Activated CD4-positive, alpha-beta T cell treated with anti-CD3 and anti-CD28 coated beads, Interleukin-2, amount 50 U/mL, for 16 hours (primary cell): Measurements from ENCODE around the gene CCDC201.
A peak's percentile ranks its signal among the peaks of the same experiment; 100 is the strongest.

ENCODE experiments used
- DNase-seq: peaks from one replicate; pipeline ENCODE4 v3.0.0-alpha.2; 2020

CCDC201 gene, protein sequence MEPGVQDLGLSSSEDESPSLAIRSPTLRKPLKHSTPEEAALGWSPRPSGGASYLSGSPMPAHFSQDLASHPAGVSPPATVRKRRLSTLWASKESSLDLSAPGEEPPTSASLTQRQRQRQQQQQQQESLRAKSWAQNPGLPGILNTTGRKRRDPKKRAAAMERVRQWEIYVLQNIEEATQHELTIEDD

DNA sequence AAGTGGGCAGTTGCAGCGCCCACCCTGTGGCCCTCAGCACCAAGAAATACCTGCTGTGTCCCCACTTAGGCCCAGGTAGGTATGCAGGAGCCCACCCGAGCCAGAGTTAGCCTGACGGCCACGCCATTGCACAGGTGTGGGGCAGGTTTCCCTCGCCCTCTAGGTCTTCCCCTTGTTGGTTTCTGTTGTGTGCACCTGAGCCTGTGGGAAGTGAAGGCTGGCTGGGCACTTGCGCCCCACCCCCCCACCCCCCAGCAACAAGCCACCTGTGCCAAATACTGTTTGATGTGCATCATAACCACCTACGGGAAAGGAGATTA lies at the start of gene CCDC201:
TSS of gene CCDC201 (minus strand) at position 48 of the 320 bp plus-strand sequence. CDS start 75 bp downstream, outside the sequence.
- DNase-seq, result no peak

DNA sequence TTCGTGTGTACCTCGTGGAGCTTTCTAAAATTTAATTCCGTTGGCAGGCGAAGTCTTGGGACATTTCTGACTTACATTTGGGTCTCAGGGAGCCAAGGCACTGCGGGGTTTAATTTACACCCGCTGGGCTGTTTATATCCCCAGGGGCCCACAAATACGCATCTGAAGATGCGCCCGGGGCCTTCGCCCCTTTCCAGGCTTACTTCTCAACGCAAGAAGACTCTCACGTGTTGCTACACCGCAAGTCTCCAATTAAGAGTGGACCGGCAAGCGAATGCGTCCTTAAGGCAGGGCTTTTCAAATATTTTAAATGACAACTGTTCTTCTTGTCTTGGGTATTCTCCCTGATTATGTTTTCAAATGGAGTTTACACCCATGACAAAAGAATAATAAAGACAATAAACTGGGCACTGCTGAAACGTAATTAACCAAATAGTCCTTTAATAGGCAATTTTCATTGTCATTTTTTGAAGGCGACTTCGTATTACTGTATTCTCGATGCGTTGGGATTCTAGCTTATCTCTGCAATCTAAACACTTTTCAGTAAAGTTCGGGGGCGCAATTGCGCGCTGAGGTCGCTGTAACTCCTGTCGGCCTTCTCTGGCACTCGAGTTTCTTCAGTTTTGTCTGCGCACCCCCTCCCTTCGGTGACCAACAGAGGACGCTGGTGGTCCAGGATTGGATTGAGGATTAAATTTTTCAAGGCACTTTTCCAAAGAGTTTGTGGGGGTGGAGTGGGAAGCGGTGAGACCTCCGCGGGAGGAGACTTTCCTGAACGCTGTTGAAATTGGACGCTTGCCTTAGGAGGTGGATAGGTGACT lies 49.0 kb upstream of the CCDC201 start:
- DNase-seq, result peak; percentile 19

DNA sequence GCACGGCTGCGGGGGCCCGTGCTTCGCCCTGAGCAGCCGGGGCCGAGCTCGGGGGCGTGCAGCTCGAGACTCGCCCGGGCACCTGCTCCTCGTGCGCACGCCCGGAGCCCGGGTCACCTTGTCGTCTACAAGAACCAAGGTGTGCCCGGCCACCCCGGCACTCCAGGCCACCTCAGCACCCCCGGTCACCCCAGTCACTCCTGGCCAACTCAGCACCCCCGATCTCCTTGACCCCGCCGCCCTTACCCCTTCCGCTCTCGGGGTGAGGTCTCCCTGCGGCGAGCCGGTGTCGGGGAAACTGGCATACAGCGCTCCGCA lies 48.5 kb upstream of the CCDC201 start:
- DNase-seq, result no peak

DNA sequence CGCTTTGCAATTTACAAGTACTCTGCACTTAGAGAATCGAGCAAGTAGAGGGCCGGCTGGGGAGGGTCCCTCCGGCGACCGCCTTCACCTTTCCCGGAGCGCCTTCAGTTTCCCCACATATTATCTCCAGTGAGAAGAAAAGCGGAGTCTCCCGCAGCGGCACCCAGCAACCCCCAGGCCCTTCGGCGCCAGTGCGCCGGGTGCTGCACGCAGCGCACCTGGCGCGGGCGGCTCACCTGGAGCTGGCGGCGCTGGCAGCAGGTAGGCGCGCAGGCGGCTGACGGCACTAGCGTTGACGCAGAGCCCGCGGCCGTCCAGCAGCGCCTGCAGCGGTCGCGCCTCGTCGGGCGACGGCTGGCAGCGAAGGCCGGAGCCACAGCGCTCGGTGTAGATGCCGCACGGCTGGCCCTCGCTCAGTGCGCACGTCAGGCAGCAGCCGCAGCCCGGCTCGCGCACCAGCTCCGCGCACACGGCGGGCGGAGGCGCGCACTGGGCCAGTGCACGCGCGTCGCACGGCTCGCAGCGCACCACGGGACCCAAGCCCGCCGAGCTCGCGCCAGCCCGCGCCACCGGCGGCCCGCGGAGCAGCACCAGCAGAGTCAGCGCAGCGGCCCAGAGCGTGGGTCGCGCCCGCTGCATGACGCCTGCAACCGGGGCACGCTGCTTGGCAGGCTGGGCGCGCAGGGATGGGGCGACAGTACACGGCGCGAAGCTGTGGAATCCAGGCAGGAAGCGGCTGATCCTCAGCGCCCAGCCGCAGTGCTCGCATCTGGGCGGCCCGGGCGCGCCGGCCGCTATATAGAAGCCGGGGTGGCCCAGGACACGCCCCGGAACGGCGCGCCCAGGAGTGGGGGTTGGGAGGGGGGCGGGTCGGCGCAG lies 47.9 kb upstream of the CCDC201 start, which contains the start of gene IGFBP3:
TSS of gene IGFBP3 (minus strand) at position 771 of the 879 bp plus-strand sequence. CDS start at position 639, 132 bp downstream.
- peak; percentile 5 for DNase-seq

DNA sequence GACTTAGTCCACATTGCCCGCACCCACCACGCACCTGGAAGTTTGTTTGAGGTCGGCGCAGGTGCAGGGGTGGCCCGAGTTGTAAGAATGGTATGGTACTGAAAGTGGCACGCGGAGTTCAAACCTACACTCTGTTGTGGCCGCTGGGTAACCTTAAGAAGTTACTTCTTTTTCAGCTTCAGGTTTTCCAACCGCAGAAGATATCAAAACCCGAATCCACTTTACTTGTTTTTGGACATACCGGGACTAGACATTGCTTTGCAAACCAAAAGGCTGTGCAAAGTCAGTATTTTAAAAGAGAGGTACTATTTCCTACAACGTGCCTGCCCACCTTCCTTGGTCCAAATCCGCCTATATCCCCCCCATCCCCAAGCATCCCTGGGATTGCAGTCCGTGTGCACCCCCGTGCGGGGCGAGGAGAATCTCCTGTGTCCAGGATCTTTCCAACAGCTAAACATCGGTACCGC lies 47.1 kb upstream of the CCDC201 start:
- DNase-seq, result no peak

- DNase-seq, result no peak
These were observed 46.4 kb upstream of the CCDC201 start for GRCh38 chr7:45919231-45919784.

DNA sequence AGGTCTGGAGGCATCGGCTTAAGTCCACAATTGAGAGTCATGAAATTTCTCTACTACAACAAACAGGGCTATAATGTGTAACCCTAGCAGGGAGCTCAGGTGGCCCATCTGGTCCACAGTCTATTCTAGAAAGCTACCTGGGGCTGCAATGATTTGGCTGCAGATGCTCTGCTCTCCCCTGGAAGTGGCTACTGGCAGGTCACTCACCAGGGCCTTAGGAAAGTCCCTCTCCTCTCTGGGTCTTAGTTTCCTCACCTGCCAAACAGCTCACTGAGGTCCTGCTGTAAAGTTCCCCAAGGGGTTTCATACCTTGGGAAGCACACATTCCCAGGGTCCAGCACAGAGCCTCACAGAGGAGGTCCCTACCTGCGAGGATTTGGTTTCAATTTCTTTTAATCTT lies 45.7 kb upstream of the CCDC201 start:
- no peak for DNase-seq

DNA sequence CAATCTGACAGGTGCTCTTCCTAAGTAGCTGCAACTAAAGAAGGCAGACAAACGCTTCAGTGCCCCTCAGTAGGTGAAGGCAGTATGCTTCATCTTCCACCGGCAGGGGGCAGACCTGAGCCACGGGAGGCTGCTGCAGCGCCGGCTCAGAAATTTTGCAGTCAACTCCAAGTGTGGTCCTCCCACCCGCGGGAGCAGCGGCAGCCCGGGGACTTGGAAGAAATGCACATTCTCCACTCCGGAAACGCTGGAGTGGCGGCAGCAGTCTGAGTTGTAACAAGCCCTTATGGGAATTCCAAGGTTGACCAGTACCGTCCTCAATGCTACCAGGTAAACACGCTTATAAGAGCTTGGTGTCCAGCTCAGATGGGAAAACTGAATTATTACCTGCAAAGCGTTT lies 44.8 kb upstream of the CCDC201 start:
- DNase-seq, result peak; percentile 73

- DNase-seq, result no peak
These were observed 44.2 kb upstream of the CCDC201 start for GRCh38 chr7:45917064-45917463.

GRCh38 chr7:45915606-45916005 lies 42.7 kb upstream of the CCDC201 start:
- DNase-seq, result no peak

- DNase-seq, result no peak
These were observed 42.0 kb upstream of the CCDC201 start for GRCh38 chr7:45914911-45915310.

DNA sequence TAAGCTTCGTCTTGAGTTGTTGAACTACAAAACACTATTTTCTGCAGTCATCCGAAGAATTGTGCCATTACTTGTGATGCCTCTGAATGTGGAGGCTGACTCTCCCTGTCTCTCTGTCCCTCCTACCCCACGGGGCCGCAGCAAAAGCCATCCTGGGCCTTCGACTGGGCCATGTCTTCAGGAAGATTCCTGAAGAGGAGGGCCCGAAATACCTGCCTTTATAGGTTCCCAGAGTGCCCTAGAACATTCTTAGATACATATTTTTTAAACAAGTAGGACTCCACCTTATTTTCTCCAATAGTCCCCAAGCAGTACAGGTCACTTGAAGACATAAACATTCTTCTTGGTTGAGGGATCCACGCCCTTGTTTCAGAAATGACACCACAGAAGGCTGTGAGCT lies 40.1 kb upstream of the CCDC201 start:
- DNase-seq, result no peak

DNA sequence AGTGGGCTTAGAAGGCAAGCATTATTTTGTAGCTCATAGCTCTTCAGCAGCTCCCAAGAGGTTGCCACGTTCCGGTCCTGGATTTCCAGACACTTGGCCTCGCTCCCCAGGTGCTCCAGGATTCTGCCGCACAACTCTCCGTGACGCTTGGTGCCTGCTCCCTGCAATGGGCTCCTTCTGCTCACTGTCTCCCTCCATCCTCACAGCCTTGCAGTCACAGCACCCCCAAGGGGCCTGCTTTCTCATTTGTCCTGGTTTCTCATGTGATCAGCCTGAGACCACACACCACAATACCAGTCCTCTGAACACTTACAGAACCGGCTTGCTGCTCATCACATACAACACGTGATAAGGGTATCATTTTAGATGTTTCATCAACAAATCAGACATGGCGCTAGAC lies 38.4 kb upstream of the CCDC201 start:
- no peak for DNase-seq

GRCh38 chr7:45910855-45911254 lies 38.0 kb upstream of the CCDC201 start:
- no peak for DNase-seq

GRCh38 chr7:45909561-45909960 lies 36.7 kb upstream of the CCDC201 start:
- no peak for DNase-seq

DNA sequence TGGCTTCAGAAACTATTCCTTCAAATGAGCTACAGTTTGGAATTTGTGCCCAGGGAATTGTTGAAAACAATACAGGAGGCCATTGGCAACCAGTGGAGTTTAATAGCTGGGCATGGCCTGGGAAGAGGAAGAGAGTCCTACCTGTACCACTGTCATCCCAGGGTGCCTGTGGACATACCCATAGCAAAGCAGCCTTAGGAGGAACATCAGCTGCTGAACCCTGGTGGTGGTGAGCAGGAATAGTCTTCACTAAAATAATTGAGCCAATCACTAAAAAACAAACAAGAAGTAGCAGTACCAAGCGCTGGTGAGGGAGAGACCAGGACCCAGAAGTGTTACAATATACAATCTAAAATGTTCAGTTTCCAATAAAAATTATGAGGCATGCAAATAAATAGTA lies 29.9 kb upstream of the CCDC201 start:
- no peak for DNase-seq

DNA sequence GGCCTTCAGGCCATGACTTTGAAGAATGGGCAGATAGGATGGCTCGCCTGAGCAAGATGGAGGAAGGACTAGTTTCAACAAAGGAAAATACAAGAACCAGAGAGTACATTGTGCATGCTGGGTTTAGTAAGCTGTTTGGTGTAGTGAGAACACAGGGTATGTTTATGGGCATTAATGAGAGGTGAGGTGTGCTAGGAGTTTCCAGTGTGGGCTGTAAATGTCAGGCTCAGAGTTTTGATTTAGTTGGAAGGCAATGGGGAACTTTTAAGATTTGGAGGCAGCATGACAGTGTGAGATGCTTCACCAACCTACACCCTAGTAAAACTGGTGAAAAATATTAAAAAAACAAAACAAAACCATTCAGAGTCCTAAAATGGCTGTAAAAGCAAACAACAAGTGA lies 28.7 kb upstream of the CCDC201 start:
- no peak for DNase-seq

DNA sequence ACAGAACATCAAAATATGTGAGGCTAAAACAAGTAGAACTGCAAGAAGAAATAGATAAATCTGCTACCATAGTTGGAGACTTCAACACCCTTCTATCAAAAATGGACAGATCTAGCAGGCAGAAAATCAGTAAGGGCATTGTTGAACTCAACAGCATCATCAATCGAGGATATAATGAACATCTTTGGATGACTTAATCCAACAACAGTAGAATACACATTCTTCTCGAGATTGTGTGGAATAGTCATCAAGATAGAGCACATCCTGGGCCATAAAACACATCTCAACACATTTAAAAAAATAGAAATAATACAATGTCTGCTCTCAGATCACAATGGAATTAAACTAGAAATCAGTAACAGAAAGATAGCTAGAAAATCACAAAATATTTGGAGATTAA lies 25.3 kb upstream of the CCDC201 start:
- no peak for DNase-seq

DNA sequence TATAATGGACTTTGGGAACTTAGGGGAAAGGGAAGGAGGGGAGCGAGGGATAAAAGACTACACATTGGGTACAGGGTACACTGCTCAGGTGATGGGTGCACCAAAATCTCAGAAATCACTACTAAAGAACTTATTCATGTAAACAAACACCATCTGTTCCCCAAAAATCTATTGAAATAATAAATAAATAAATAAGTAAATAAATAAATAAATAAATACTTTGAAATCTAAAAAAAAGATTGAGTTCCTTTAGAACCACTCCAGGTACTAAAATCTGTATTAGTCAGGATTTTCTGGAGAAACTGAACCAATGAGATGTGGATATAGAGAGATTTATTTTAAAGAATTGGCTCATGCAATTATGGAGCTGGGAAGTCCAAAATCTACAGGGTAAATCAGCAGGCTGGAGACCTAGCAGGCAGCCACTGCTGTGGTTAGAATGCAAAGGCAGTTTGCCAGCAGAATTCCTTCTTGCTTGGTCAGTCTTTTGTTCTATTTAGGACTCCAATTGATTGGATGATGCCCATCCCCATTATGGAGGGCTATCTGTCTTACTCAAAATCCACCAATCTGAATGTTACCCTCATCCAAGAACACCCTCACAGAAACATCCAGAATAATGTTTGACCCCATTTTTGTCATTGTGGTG lies 24.3 kb upstream of the CCDC201 start:
- DNase-seq, result no peak

DNA sequence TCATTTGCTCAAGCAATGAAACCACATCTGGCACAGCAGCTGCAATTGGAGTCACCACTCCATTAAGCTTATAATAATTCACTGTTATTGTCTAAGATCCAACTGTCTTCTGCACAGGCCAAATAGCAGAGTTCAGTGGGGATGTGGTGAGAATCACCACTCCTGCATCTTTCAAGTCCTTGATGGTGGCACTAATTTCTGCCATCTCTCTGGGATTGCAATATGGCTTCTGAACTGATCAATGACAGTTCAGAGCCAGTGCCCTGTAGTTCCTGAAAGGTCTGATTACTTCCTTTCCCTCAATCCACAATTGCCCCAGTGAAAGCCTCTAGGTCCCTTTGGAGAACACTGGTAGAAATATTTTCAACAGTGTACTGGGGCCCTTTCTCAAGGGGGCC lies 21.8 kb upstream of the CCDC201 start:
- no peak for DNase-seq

DNA sequence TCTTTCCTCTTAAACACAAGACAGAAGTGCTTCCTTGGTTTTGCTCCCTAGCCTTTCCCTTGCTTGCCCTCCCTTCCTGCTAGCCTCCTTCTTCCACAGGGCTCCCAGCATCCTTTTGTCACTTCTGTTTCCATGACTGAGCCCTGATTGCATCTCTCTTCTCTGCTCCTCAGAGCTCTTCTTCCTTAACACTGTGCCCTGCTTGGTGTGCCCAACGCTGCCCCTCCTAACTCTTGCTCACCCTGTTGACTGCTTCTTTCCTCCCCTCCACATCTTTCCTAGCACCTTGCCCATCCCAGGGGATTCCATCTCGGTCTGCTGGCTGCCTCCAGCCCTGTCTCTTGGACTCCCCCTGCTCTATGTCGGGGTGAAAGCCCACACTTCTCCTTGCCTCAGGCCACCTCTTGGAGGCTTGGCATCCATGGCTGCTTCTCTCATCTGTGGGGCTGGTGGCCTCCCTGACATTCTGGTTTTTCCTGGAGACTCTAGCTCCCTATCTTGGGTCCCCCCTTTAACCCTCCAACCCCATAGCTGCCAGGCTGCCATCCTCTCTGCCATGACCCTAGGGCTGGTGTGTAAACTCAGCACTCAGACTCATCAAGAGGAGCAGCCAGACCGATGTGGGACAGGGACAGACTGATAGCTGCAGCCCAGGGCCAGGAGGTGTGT lies 21.2 kb upstream of the CCDC201 start:
- DNase-seq, result no peak

GRCh38 chr7:45893374-45893995 lies 20.6 kb upstream of the CCDC201 start:
- no peak for DNase-seq
